A673 (cell line): ENCODE measurements around the gene GOLPH3L. TPM values are rescaled to one million over a fixed set of nuclear protein-coding genes. Genes with fewer than 3 reads are reported as not detected.
"Not testable (repeated sequence)": the region's sequence is repeated elsewhere in the genome, so short reads cannot be mapped to it uniquely, and the experiment has no call there.

Experiments used
- BruUV-seq: library from RNA; stranded (reverse); fragments of 400-500 nt; replicated peaks from 2 replicates; lab custom pipeline; 2021; lab: Mats Ljungman, UMichigan
- CTCF ChIA-PET: fragments of 300-600 bp; sonication (Branson Sonifier 250); formaldehyde crosslinking; loops from one replicate; lab custom pipeline; 2022; ENCODE audit warnings: antibody characterized with exemption; lab: Charles Lee
- POLR2A ChIA-PET: fragments of 300-600 bp; sonication (Branson Sonifier 250); formaldehyde crosslinking; loops from one replicate; lab custom pipeline; 2022; ENCODE audit warnings: antibody characterized with exemption; ENCODE audit not compliant: low non-redundant PET; lab: Charles Lee
- DNase-seq: peaks from one replicate; pipeline ENCODE4 v3.0.0-alpha.2; 2015; ENCODE audit warnings: low spot score
- H3K27ac ChIP-seq: fragments of 200-600 bp; sonication (generic); 2 replicates; pipeline ENCODE4 v1.5.1; 2016; ENCODE audit warnings: mixed run types, low read depth, mild to moderate bottlenecking, mixed read lengths, antibody characterized with exemption, low read length; ENCODE audit not compliant: poor library complexity, severe bottlenecking
- H3K27me3 ChIP-seq: fragments of 200-600 bp; sonication (generic); replicated peaks from 2 replicates; pipeline ENCODE4 v1.6.1; 2017; ENCODE audit warnings: mixed run types, low read depth, mild to moderate bottlenecking, mixed read lengths, antibody characterized with exemption, low read length; ENCODE audit not compliant: insufficient read depth, poor library complexity
- H3K36me3 ChIP-seq: fragments of 200-600 bp; sonication (generic); 2 replicates; pipeline ENCODE4 v1.6.1; 2016; ENCODE audit warnings: mixed run types, mild to moderate bottlenecking, mixed read lengths, antibody characterized with exemption, low read length; ENCODE audit not compliant: insufficient read depth, poor library complexity, severe bottlenecking
- H3K4me1 ChIP-seq: fragments of 200-600 bp; sonication (generic); 2 replicates; pipeline ENCODE4 v1.6.1; 2017; ENCODE audit warnings: mixed run types, mild to moderate bottlenecking, mixed read lengths, antibody characterized with exemption, low read length; ENCODE audit not compliant: insufficient read depth, poor library complexity, severe bottlenecking
- H3K4me3 ChIP-seq: fragments of 200-600 bp; sonication (generic); 2 replicates; pipeline ENCODE4 v1.5.1; 2016; ENCODE audit warnings: low read depth, mixed run types, mild to moderate bottlenecking, mixed read lengths, low read length; ENCODE audit not compliant: poor library complexity, severe bottlenecking
- H3K9me3 ChIP-seq: fragments of 200-600 bp; sonication (generic); 2 replicates; pipeline ENCODE4 v1.6.1; 2016; ENCODE audit warnings: mixed run types, low read depth, mild to moderate bottlenecking, mixed read lengths, antibody characterized with exemption, low read length; ENCODE audit not compliant: poor library complexity, severe bottlenecking
- EZH2 ChIP-seq: fragments of 200-600 bp; sonication (generic); IDR thresholded peaks from 2 replicates; pipeline ENCODE4 v1.6.1; 2017; ENCODE audit warnings: borderline replicate concordance, low read depth, mild to moderate bottlenecking, mixed read lengths, antibody characterized with exemption, low read length; ENCODE audit not compliant: poor library complexity, severe bottlenecking
- intact Hi-C: fragments of 100-400 bp; cut with micrococcal nuclease; formaldehyde crosslinking; loops from one replicate; pipeline ENCODE4 v1.10.0; 2022; ENCODE audit not compliant: unreplicated experiment
- total RNA-seq: library from RNA; stranded (reverse); gene quantifications from 2 replicates; pipeline ENCODE4 v1.2.3, GENCODE V29; 2021
- TF ChIP-seq, protein P1 (sequence below): fragments of 300-800, 200-600 bp; sonication (generic); conservative IDR thresholded peaks from 2 replicates; pipeline ENCODE4 v1.5.1; 2017; ENCODE audit warnings: low read depth, mild to moderate bottlenecking, antibody characterized with exemption, low read length, moderate library complexity, mixed read lengths

The GOLPH3L gene
- total RNA-seq, 1 experiment from 2014 or later, result 22.6 TPM

DNA sequence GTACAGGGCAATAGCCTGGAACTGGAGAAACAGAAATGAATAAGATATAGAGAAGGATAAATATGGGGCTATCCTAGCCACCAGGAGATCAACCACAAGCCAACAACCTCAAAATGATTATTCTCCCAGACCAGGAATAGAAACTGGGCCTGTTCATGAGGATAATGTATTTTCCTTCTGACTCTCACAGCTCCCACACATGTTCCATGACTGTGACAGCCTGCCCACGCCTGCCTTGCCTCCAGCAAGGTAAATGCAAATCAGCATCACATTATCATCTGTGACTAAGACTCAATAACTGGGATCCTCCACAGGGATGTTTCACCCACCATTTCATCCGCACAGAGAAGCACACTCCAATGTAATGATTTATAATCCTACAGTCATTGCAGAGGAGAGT lies 70.8 kb downstream of the GOLPH3L start:
- Histone ChIP-seq H3K27me3 (no peaks in the 10 kb centered on the region), H3K36me3 (peaks cover 65% of the 10 kb centered on the region), H3K9me3 (no peaks in the 10 kb centered on the region), H3K27ac (no peak overlapping the region), H3K4me3 (no peak overlapping the region), H3K4me1 (peaks cover 10% of the 10 kb centered on the region)
- no peak for TF ChIP-seq EZH2
- TF ChIP-seq, protein P1, sequence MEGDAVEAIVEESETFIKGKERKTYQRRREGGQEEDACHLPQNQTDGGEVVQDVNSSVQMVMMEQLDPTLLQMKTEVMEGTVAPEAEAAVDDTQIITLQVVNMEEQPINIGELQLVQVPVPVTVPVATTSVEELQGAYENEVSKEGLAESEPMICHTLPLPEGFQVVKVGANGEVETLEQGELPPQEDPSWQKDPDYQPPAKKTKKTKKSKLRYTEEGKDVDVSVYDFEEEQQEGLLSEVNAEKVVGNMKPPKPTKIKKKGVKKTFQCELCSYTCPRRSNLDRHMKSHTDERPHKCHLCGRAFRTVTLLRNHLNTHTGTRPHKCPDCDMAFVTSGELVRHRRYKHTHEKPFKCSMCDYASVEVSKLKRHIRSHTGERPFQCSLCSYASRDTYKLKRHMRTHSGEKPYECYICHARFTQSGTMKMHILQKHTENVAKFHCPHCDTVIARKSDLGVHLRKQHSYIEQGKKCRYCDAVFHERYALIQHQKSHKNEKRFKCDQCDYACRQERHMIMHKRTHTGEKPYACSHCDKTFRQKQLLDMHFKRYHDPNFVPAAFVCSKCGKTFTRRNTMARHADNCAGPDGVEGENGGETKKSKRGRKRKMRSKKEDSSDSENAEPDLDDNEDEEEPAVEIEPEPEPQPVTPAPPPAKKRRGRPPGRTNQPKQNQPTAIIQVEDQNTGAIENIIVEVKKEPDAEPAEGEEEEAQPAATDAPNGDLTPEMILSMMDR, result no peak
- no peak for DNase-seq
- CTCF ChIA-PET, result no interaction called here
- no TSS peak for BruUV-seq
- intact Hi-C loops, result loop anchor here (10.0 kb wide), 3 partner anchors 161 to 371 kb away; partner anchors contain the start of genes CA14 and SETDB1
- POLR2A ChIA-PET, result no interaction called here

DNA sequence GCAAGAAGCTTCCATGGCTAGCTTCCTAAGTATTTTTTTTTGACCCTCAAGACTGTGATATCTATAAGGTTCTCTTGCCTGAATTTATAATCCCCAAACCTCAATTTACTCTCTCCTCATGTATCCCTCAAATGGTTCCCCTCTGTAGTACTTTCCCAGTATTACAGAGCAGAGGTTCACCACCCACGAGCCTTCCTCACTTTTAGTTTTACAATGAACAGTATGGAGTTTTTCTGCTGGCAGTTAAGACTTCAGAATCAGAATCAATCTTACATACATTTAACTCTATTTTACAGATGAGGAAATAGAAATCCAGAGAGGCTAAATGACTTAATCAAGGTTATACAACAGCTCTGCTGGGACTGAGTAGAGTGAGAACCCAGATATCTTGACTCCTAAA lies 72.4 kb downstream of the GOLPH3L start:
- peaks cover 77% of the 10 kb centered on the region for H3K36me3 ChIP-seq
- DNase-seq, H3K9me3 ChIP-seq, H3K27ac ChIP-seq, CTCF ChIA-PET, BruUV-seq, H3K27me3 ChIP-seq, POLR2A ChIA-PET, H3K4me3 ChIP-seq: not testable (repeated sequence)
- intact Hi-C loops, result loop anchor here (5.0 to 10.0 kb wide), 5 partner anchors 62 to 370 kb away; partner anchors contain the start of genes CA14 and SETDB1
- peaks cover 25% of the 10 kb centered on the region for H3K4me1 ChIP-seq

DNA sequence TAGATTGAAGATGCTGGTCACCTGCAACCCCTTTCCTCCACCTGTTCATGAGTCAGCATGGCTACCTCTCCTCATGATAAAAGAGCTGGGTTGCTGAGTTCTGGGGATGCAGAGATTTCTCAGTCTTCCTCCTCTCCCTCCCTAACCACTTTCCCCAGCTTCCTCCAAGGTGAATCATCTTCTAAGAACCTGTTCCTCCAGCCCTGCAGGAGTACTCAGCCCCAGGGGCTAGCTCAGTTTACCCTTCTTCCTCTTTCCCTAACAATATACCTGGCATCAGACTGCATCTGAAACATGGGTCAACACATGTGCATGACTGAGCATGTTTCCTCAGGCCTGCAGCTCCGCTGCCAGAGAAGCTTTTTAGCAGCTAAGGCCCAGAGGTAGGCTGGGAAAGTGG lies 72.8 kb downstream of the GOLPH3L start:
- H3K4me3 ChIP-seq, BruUV-seq, H3K27ac ChIP-seq, H3K9me3 ChIP-seq, DNase-seq, POLR2A ChIA-PET, H3K27me3 ChIP-seq, CTCF ChIA-PET: not testable (repeated sequence)
- peaks cover 81% of the 10 kb centered on the region for H3K36me3 ChIP-seq
- intact Hi-C loops, result loop anchor here (5.0 to 10.0 kb wide), 5 partner anchors 62 to 369 kb away; partner anchors contain the start of genes CA14 and SETDB1
- peaks cover 29% of the 10 kb centered on the region for H3K4me1 ChIP-seq

DNA sequence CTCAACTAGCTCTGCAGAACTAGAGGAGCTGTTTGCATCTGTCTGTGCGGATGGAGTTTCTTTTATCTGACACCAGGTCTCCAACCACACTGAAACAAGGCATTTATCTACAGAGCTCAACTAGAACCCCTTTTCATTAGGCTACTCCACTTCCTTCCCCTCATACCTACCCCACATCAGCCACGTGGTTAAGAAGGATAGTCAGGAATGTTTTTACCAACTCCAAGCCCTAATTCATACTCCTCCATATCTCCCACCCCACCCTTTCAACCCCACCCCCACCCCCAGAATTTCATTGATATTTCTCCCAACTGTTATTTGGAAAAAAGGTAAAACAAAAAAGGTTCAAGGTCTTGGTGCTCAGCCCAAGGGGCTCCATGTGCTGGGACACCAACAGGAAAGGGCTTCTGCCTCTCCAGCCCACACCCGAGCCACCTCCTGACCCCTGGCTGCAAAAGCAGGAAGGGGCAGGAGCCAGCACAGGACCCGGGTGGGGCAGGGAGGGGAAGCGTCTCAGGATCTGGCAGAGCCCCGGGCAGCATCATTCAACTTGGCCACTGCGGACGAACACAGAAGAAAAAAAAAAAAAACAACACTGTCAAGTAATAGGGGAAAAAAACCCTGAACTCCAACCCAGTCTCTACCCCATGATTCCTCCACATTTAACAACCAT lies 74.5 kb downstream of the GOLPH3L start:
- TSS peak; percentile 46 for BruUV-seq
- Histone ChIP-seq H3K27me3 (no peaks in the 10 kb centered on the region), H3K4me1 (peaks cover 20% of the 10 kb centered on the region), H3K9me3 (no peaks in the 10 kb centered on the region), H3K36me3 (peaks cover 81% of the 10 kb centered on the region), H3K4me3 (no peak overlapping the region), H3K27ac (no peak overlapping the region)
- DNase-seq, result no peak
- POLR2A ChIA-PET, result no interaction called here
- intact Hi-C loops, result loop anchor here (5.0 to 10.0 kb wide), 5 partner anchors 60 to 368 kb away; partner anchors contain the start of genes CA14 and SETDB1
- CTCF ChIA-PET, result no interaction called here
- TF ChIP-seq, protein P1, result no peak
- no peak for TF ChIP-seq EZH2
